Natural killer cell (primary cell): ENCODE measurements around the gene DENR. TPM values are rescaled to one million over a fixed set of nuclear protein-coding genes. Genes with fewer than 3 reads are reported as not detected.
"Not testable (repeated sequence)": the region's sequence is repeated elsewhere in the genome, so short reads cannot be mapped to it uniquely, and the experiment has no call there.

Experiments used
- ATAC-seq, 3 donors: fragments of 150-1000 bp in 2 of 3; fragments of 200-7000 bp in 1 of 3; cut with Tn5 transposase; 1 replicate in 1 of 3; 2 replicates in 2 of 3; pipeline ENCODE4 v1.10.0; 2021; ENCODE audit warnings: mild to moderate bottlenecking in 2 of 3, moderate library complexity in 2 of 3
- DNase-seq, 2 donors: peaks; one replicate each; pipeline versions ENCODE4 v3.0.0 to v3.0.0-alpha.2; 2013 to 2021; ENCODE audit warnings: mixed read lengths in 1 of 2
- H3K27ac ChIP-seq: one replicate; pipeline ENCODE4 v1.5.1; 2013; ENCODE audit warnings: mild to moderate bottlenecking, low read length
- H3K27me3 ChIP-seq: one replicate; pipeline ENCODE4 v1.6.1; 2013; ENCODE audit warnings: low read length; ENCODE audit not compliant: control insufficient read depth, insufficient read depth
- H3K36me3 ChIP-seq: one replicate; pipeline ENCODE4 v1.6.1; 2013; ENCODE audit warnings: low read length; ENCODE audit not compliant: control insufficient read depth, insufficient read depth
- H3K4me1 ChIP-seq: one replicate; pipeline ENCODE4 v1.6.1; 2013; ENCODE audit warnings: low read length; ENCODE audit not compliant: control insufficient read depth, insufficient read depth
- H3K4me3 ChIP-seq: one replicate; pipeline ENCODE4 v1.5.1; 2013; ENCODE audit warnings: low read length
- H3K9me3 ChIP-seq: one replicate; pipeline ENCODE4 v1.6.1; 2013; ENCODE audit warnings: low read length; ENCODE audit not compliant: control insufficient read depth, insufficient read depth
- H3K27ac Mint-ChIP-seq, 2 donors: one replicate each; pipeline ENCODE4 v1.8.0; 2022; ENCODE audit warnings: mild to moderate bottlenecking in 2 of 2, mixed read lengths in 2 of 2, moderate library complexity in 1 of 2
- H3K27me3 Mint-ChIP-seq, 2 donors: one replicate each; pipeline ENCODE4 v1.8.0; 2022; ENCODE audit warnings: low read depth in 2 of 2, mixed read lengths in 2 of 2
- H3K36me3 Mint-ChIP-seq: one replicate; pipeline ENCODE4 v1.8.0; 2022; ENCODE audit warnings: mixed read lengths
- H3K4me1 Mint-ChIP-seq, 2 donors: one replicate each; pipeline ENCODE4 v1.8.0; 2022; ENCODE audit warnings: mixed read lengths in 2 of 2
- H3K4me3 Mint-ChIP-seq: one replicate; pipeline ENCODE4 v1.8.0; 2022; ENCODE audit warnings: mild to moderate bottlenecking, moderate library complexity, mixed read lengths
- H3K9me3 Mint-ChIP-seq, 2 donors: one replicate each; pipeline ENCODE4 v1.8.0; 2022; ENCODE audit warnings: mixed read lengths in 2 of 2
- WGBS: methylation state at CpG from one replicate; pipeline ENCODE4 v1.1.7; 2013; ENCODE audit warnings: missing lambda C conversion rate; ENCODE audit not compliant: insufficient coverage; 5-methylcytosine and 5-hydroxymethylcytosine counted together
- intact Hi-C: fragments of 100-400 bp; cut with micrococcal nuclease; formaldehyde crosslinking; loops from one replicate; pipeline ENCODE4 v1.14.2; 2022
- total RNA-seq, 4 donors: library from RNA; stranded (reverse); fragments of 120-200 nt in 1 of 4; gene quantifications; one replicate each; pipeline versions ENCODE4 v1.2.3 to v1.2.4, GENCODE V29; 2013 to 2022
- TF ChIP-seq, protein P1 (sequence below): fragments of 200-600 bp; IDR thresholded peaks from one replicate; pipeline ENCODE4 v1.8.0; 2022; ENCODE audit warnings: antibody characterized with exemption

Gene DENR
- total RNA-seq, 3 donors from 2014 or later (not counting 1 experiment from before 2014, with no cell fraction given): 30.5 to 42.9 (median 42.7) TPM

DNA sequence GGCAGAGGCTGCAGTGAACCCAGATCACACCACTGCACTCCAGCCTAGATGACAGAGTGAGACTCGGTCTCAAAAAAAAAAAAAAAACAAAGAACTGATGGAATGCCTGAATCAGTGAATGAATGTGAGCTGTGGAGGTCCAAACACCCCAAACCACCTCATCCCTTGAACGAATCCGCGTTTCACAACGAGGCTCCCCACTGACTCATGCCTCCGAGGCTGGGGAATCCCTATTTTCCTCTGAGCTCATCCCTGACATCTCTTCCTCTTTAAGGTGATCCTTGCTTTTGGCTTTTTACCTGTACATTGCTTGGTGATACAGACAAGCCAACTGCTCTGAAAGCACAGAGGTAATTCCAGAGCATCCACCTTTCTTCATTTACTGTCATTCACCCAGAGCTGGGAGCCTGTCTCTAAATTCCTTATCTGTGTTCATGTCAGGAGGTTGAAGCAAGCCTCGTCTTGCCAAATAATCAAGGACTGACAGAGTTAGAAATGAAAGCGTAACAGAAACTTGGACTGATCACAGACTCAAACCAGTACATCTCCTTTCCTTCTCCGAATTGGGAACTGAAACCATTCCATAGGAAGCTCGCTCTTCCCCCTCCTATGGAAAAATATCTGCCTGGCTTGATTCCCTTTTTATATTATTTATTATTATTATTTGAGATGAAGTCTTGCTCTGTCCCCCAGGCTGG is 39.0 kb upstream of the DENR start:
- H3K27me3 Mint-ChIP-seq, intact Hi-C loops, H3K9me3 Mint-ChIP-seq, ATAC-seq, H3K36me3 Mint-ChIP-seq, H3K36me3 ChIP-seq, H3K4me3 Mint-ChIP-seq, H3K4me3 ChIP-seq, H3K4me1 Mint-ChIP-seq, H3K4me1 ChIP-seq, H3K27ac ChIP-seq, DNase-seq, H3K27ac Mint-ChIP-seq, H3K9me3 ChIP-seq, H3K27me3 ChIP-seq: not testable (repeated sequence)
- WGBS: 79% methylated on average over 3 of the region's 10 CpGs

DNA sequence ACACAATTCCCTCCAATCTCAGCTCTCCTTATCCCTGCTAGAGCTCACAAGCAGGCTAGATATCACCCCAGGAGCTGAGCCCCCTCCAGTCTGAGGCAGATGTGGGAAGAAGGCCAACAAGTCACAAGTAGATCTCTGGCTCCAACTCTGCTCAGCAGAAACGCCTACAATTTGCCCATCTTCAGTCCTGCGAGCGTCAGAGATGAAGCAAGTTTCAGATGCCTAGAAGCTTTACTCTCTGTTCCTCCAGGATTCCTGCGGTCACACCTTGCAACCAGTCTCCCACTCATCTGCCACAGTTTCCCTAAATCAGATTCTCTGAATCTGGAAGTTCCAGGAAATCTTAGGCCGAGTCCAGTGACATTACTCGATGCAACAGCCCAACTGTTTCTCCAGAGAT is 37.4 kb upstream of the DENR start:
- H3K4me1 Mint-ChIP-seq, intact Hi-C loops, H3K36me3 ChIP-seq, ATAC-seq, H3K27me3 Mint-ChIP-seq, H3K4me3 Mint-ChIP-seq, H3K4me3 ChIP-seq, H3K27me3 ChIP-seq, H3K4me1 ChIP-seq, H3K27ac ChIP-seq, DNase-seq, H3K9me3 ChIP-seq, H3K36me3 Mint-ChIP-seq, H3K9me3 Mint-ChIP-seq, H3K27ac Mint-ChIP-seq: not testable (repeated sequence)
- 90% methylated on average over 6 of the region's 6 CpGs for whole genome bisulfite sequencing

DNA sequence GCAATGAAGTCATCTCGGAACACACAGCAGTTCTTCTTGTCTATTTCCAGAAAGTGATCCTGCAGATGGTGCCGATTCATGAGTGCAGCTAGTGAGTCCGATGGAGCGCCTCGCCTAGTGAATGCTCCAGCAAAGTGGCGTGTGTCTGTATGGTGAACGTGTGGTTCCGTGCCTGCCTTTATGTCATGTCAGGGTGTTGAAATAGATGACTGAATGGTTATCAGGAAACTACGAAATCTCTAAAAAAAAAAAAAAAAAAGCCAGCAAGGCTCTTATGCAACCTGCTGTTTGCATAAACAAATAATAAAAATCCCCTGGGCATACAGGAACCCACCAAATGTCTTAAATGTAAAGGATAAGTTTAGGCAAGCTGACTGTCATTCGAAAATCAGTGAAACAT is 36.0 kb upstream of the DENR start, which contains the start of gene HCAR3:
TSS of gene HCAR3 (minus strand) at position 154 of the 400 bp plus-strand sequence. CDS start at position 80, 74 bp downstream.
- intact Hi-C loops, H3K4me1 ChIP-seq, H3K27ac Mint-ChIP-seq, H3K36me3 ChIP-seq, H3K9me3 Mint-ChIP-seq, H3K4me3 Mint-ChIP-seq, H3K27ac ChIP-seq, H3K4me1 Mint-ChIP-seq, H3K9me3 ChIP-seq, H3K4me3 ChIP-seq, H3K27me3 ChIP-seq, H3K27me3 Mint-ChIP-seq, DNase-seq, H3K36me3 Mint-ChIP-seq: not testable (repeated sequence)
- peak in 1 of 3 donors; percentile 64 for ATAC-seq
- 88% methylated on average over 8 of the region's 10 CpGs for WGBS

- WGBS: 91% methylated on average over 9 of the region's 11 CpGs
- no peaks in the 10 kb centered on the region for H3K27me3 ChIP-seq
- no peaks in the 10 kb centered on the region for H3K9me3 ChIP-seq
- H3K4me1 Mint-ChIP-seq: no peaks in the 10 kb centered on the region
- peaks cover 0 to 4% of the 10 kb centered on the region in 2 donors for H3K27me3 Mint-ChIP-seq
- DNase-seq: no peak
- no peaks in the 10 kb centered on the region for H3K9me3 Mint-ChIP-seq
- H3K27ac ChIP-seq: no peak overlapping the region
- H3K4me3 Mint-ChIP-seq: no peak overlapping the region
- intact Hi-C loops: no loop called here
- H3K36me3 Mint-ChIP-seq: no peaks in the 10 kb centered on the region
- no peak overlapping the region for H3K4me3 ChIP-seq
- no peaks in the 10 kb centered on the region for H3K4me1 ChIP-seq
- H3K36me3 ChIP-seq: no peaks in the 10 kb centered on the region
- no peak for ATAC-seq
- TF ChIP-seq, protein P1, sequence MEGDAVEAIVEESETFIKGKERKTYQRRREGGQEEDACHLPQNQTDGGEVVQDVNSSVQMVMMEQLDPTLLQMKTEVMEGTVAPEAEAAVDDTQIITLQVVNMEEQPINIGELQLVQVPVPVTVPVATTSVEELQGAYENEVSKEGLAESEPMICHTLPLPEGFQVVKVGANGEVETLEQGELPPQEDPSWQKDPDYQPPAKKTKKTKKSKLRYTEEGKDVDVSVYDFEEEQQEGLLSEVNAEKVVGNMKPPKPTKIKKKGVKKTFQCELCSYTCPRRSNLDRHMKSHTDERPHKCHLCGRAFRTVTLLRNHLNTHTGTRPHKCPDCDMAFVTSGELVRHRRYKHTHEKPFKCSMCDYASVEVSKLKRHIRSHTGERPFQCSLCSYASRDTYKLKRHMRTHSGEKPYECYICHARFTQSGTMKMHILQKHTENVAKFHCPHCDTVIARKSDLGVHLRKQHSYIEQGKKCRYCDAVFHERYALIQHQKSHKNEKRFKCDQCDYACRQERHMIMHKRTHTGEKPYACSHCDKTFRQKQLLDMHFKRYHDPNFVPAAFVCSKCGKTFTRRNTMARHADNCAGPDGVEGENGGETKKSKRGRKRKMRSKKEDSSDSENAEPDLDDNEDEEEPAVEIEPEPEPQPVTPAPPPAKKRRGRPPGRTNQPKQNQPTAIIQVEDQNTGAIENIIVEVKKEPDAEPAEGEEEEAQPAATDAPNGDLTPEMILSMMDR: no peak
- no peak overlapping the region for H3K27ac Mint-ChIP-seq
Observed at GRCh38 chr12:122721057-122721545, 31.5 kb upstream of the DENR start.

DNA sequence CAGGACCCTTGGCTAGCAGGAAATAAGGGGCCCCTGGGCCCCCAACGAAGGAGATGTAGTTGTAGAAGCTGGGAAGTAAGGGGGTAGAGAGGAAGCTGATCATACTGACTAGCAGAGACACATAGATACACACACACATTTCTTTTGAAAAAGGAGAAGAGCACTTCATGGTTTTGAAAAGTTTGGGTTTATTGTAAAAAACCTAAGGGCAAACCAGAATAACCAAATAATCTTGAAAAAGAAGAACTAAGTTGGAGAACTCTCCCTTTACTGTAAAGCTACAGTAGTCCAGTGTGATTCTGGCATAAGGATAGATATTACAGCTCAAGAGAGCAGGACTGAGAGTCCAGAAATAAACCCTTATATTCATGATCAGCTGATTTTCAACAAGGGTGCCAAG is 30.2 kb upstream of the DENR start:
- DNase-seq (no peak), ATAC-seq (no peak)
- peaks cover 2% of the 10 kb centered on the region for H3K4me1 ChIP-seq
- Mint-ChIP-seq H3K9me3 (no peaks in the 10 kb centered on the region), H3K27me3 (peaks cover 0 to 4% of the 10 kb centered on the region in 2 donors), H3K4me3 (no peak overlapping the region), H3K4me1 (no peaks in the 10 kb centered on the region), H3K27ac (no peak overlapping the region), H3K36me3 (no peaks in the 10 kb centered on the region)
- no peaks in the 10 kb centered on the region for H3K9me3 ChIP-seq
- no peaks in the 10 kb centered on the region for H3K36me3 ChIP-seq
- no CpG with 5 or more reads among the region's 1 CpG for WGBS
- no peak overlapping the region for H3K4me3 ChIP-seq
- intact Hi-C loops: no loop called here
- no peak overlapping the region for H3K27ac ChIP-seq
- TF ChIP-seq, protein P1: no peak
- H3K27me3 ChIP-seq: no peaks in the 10 kb centered on the region
